T47D (cell line): ENCODE data around the gene OR10A6.

Experiments
- DNase-seq, 2 experiments: peaks; one replicate each; pipeline versions ENCODE4 v3.0.0 to v3.0.0-alpha.2; 2011 to 2012; ENCODE audit warnings: low read depth in 1 of 2, low spot score in 1 of 2
- JUND ChIP-seq: IDR thresholded peaks from 2 replicates; pipeline ENCODE4 v1.6.1; 2012; ENCODE audit warnings: low read depth
- in situ Hi-C: cut with HindIII; loops from 2 replicates; pipeline ENCODE4 v1.10.0; 2016; ENCODE audit warnings: low sequenced_read_pairs, low pct_unique_long_range_greater_than_20kb

OR10A6 gene

DNA sequence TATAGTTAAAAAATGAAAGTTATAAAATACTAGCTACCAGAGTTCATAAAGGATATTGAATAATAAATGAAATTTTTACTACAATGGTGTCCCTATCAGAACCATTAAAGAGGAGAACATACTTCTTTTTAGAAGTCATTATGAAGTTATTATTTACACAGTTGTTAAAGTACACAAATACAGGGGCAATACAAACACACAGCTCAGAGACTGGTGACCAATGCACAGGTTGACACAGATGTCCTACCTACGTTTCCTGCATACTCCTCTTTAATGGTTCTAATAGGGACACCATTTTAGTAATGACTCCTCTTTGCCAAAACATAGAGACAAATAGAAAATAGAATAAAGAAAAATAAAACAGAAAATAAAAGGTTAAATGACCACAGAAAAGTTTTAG is 24.1 kb upstream of the OR10A6 start:
- no peak for TF ChIP-seq JUND
- no peak for DNase-seq
- in situ Hi-C loops: no loop called here

DNA sequence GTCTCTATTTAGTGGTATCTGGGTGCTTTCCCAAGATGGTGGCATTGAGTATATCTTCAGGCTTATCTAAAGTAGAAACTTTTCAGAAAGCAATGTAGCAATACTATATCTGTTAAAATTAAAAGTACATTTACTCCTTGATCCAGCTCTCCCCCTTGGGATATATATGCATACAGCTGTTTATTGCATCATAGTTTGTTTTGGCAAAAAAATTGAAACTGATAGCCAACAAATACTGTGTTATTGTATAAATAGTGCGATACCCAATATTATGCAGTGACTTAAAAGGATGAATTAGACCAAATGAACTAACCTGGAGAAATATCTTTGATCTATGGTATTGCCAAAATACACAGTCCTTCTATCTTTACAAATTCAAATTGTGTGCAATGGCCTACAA is 18.9 kb upstream of the OR10A6 start:
- in situ Hi-C loops: no loop called here
- DNase-seq: no peak
- no peak for TF ChIP-seq JUND

DNA sequence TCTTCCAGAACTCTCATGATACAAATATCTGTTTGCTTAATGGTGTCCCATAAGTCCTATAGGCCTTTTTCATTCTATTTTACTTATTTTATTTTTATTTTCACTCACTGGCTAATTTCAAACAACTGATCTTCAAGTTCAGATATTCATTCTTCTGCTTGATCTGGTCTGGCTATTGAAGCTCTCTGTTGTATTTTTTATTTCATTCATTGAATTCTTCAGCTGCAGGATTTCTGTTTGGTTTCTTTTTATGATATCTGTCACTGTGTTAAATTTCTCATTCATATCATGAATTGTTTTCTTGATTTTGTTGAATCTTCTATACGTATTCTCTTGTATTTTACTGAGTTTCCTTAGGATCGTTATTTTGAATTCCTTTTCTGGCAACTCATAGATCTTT is 13.1 kb upstream of the OR10A6 start:
- in situ Hi-C loops: no loop called here
- DNase-seq: no peak
- no peak for TF ChIP-seq JUND

DNA sequence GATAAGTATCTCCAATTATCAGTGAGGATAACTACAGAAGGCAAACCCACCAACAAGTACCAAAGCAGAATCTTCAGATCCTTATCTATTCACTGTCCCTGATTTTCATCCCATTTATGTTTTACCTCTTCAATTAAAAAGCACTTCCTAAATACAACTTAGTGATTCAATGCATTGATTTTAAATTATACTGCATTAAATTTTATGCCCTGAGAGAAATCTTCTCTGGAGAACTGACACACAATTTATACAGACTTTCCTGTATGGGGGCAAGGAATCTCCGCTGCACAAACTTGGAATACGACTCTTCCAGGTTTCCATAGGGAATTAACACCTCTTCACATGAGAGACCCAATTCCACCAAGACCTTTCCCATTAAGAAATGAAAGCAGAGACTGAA is 10.5 kb upstream of the OR10A6 start, which contains the start of gene OR10A3:
TSS of gene OR10A3 (minus strand) at position 101 of the 400 bp plus-strand sequence. CDS start 2,188 bp downstream, outside the sequence.
- in situ Hi-C loops: no loop called here
- DNase-seq: no peak
- no peak for TF ChIP-seq JUND

DNA sequence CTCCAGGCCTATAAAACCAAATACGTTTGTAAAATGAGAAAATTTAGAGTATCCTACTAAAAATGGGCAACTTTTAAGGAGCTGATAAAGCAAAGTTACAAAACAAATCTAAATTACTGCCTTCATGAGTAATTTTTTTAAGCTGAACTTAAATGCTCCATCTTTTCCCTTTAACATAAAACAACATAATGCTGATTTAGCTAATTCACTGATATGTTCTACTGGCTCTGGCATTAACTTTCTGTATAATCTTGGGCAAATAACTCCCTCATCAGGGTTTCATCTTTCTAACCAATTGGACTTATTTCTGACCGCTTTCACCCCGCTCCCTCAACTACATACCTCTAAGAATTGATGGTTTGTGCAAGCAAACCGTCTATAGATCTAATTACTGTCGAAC is 10.1 kb upstream of the OR10A6 start:
- no peak for TF ChIP-seq JUND
- in situ Hi-C loops: no loop called here
- no peak for DNase-seq

DNA sequence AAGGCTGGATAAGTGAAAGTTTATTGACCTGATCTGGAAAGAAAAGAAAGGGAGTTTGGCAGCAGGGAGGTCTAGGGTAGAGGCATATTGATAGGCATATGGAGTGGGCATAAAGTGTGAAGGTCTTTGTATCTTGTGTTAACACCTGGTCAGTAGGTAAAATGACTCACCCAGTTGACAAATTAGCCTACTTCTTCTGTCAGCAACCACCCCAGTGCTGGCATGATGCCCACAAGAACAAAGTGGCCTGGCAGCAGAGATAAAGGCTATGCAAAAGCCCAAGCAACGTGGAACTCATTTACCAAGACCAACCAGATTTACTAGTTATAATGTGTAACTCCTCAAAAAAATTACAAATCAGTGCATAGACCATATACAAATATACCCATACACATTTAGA is 5.5 kb upstream of the OR10A6 start:
- TF ChIP-seq JUND: no peak
- no peak for DNase-seq
- in situ Hi-C loops: no loop called here

DNA sequence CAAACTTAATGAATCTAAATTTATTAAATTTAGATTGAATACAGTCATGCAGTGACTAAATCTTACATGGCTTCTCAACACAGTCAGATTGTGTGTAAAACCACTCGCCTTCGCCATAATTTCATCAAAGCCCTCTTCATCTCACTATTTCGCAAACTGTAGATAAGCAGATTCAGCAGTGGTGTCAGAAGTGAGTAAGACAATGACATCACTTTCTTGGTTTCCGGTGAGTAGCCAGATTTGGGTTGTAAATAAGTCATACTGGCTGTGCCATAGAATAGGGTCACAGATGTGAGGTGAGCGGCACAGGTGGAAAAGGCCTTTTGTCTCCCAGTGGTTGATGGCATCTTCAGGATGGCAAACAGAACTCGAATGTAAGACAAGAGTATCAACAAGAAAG is 3.4 kb downstream of the OR10A6 start:
- TF ChIP-seq JUND: no peak
- in situ Hi-C loops: no loop called here
- no peak for DNase-seq

DNA sequence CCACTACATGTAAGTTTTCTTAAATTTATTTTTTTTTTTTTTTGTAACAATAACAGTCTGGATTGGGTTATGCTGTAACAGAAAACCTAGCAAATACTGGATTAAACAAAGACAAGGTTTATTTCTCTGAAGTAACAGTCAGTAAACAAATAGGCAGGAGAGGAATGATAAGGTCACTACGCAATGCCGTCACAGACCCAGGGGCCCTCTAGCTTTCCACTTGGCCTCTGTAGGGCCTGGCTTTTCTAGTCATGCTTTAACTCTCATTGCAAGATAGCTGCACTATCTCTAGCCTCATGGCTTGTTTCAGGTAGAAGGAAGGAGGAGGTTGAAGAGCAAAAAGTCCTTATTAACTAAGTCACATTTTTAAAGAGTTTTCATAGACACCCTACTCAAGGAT is 6.5 kb downstream of the OR10A6 start:
- in situ Hi-C loops: no loop called here
- no peak for TF ChIP-seq JUND
- DNase-seq: no peak

DNA sequence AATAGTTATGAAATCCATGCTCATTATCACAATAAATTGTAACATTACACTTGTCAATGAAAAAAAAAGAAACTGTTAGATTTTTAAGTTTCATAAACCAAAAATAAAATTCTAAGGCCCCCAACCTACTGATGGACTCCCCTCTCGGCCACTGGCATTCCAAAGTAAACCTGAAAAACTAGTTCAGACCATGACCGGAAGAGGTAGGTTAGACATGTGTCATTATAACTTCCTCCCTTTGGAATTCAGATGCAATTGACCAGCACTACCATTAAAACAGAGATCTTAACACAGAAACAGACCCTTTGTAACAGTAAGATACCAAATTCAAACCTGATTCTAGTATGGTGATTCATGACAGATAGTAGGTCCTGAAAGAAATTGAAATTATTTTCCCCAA is 12.9 kb downstream of the OR10A6 start:
- DNase-seq: peak in 1 of 2 experiments; percentile 10
- no peak for TF ChIP-seq JUND
- in situ Hi-C loops: no loop called here

DNA sequence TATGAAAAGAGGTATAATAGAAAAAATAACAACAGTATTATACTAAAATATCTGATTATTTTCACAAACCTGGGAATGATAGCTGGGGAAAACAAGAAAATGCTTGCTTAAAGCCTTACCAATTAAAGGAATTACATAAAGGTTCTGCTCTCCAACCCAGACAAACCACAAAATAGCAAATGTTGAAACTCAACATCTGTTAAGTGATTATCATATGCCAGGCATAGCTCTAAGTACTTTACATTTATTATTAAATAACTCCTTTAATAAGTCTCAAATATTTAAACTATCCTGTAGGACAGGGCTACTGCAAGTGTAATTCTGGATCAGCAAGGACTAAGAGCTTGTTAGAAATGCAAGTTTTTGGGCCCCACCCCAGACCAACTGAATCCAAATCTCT is 20.1 kb downstream of the OR10A6 start:
- no peak for DNase-seq
- no peak for TF ChIP-seq JUND
- in situ Hi-C loops: no loop called here

DNA sequence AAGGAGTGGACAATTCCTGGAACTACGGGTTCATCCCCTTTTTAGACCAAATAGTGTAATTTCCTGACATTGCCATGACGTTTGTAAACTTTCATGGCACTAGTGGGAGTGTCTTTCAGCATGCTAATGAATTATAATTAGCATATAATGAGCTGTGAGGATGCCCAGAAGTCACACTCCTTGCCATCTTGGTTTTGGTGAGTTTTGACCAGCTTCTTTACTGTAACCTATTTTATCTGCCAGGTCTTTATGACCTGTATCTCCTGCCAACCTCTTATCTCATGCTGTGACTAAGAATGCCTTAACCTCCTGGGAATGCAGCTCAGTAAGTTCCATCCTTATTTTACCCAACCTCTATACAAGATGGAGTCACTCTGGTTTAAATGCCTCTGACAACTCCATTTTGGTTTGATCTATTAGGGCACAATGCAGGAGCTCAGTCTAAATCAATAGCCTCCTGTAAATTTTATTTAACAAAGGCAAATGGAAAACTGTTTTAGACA is 20.7 kb downstream of the OR10A6 start:
- no peak for TF ChIP-seq JUND
- DNase-seq: no peak
- in situ Hi-C loops: no loop called here

DNA sequence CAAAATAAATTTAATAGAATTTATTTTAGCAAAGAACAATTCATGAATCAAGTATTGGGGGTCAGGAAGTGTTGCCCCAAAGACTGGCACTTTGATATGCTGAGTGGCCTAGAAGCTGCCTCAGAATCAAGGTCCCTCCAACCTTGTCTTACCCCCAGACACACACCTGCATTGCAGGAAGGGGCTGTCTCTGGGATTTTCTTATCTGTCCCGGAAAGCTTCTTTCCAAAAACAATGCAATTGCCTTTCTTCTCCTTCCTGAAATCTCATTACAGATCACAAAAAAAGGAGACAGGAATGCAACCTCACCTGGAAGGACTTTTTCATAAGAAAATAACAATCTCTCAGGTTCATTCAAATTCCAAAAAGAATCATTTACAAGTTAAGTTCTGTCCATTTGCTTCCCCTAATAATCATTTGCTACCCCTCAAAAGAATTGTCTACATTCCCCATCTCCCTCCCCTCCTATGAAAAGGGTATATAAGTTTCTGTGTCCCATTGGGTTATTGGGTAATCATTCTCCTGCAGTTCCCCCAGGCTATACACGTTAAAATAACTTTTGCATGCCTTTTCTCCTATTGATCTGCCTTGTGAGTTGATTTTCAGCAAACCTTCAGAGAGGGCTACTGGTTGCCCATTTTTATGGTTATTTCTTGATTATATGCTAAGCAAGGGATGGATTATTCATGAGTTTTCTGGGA is 21.3 kb downstream of the OR10A6 start:
- in situ Hi-C loops: no loop called here
- no peak for TF ChIP-seq JUND
- no peak for DNase-seq

DNA sequence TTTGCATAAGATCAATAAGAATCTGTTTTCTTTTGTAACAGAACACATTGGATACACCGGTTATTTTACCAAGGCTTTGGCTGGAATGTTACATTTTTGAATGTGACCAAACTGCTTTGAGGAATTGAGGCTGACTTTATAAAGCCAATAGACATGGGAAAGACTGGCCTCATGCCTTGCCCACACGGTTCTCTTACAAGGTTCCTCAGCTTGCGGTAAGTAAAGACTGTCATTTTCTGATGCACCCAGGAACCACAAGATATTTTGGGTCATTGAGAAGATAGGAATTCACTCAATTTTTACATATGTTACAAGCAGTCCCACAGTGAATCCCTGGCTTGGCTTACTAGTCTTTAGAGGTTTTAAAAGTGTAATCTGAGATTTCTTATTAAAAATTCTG is 23.9 kb downstream of the OR10A6 start:
- no peak for TF ChIP-seq JUND
- in situ Hi-C loops: no loop called here
- no peak for DNase-seq

DNA sequence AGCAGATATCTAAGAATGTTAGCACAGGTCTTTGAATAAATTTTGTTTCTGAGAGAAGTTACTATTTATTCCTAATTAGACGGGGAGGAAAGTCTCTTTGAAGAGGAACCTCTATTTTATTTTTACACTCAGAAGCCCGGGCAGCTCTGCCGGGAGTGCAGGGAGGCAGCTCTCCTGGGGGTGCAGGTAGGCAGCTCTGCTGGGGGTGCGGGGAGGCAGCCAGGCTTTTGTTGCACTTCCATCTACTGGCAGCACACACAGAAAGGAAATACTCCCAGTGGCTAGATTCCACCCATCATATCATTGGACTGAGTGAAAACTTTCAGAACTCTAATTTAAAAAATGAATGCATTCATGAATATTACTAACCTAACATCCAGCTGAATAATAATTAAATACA is 24.6 kb downstream of the OR10A6 start:
- no peak for DNase-seq
- in situ Hi-C loops: no loop called here
- TF ChIP-seq JUND: no peak
